ENCODE data around the gene RAB6D.

DNA sequence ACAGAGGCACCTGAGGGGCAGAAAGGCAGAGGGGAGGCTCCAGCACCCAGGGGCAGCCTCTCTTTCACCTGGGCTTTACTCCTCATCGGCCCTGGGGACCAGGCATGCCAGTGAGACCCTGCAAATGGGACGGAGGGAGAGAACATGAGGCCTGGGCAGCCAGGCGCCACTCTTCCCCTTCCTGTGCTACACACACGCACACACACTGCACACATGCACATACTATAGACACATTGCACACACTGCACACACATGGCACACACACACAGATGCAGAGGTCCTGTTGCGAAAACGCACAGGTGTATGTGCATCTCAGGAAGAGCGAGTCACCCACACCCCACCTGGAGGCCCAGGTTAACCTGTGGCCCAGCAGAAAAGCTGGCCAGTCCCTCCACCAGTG lies 3.4 kb upstream of the RAB6D start:
- no peak for TF ChIP-seq JAZF1 (CRISPR knock-in tag; IDR thresholded peaks at IDR 0.05)
- TF ChIP-seq MAX (CRISPR knock-in tag; IDR thresholded peaks at IDR 0.05) = no peak
- no peak for TF ChIP-seq CTCF (IDR thresholded peaks at IDR 0.05)
- no peak for TF ChIP-seq NFATC4 (CRISPR knock-in tag; IDR thresholded peaks at IDR 0.05)
- no peak for TF ChIP-seq NFYB (CRISPR knock-in tag; conservative IDR thresholded peaks at IDR 0.05; ENCODE audit: low read depth)
